HG02763 (cell line): ENCODE data around the gene RCCD1.
"Not testable (repeated sequence)": the region's sequence is repeated elsewhere in the genome, so short reads cannot be mapped to it uniquely, and the experiment has no call there.

Experiments
- ATAC-seq: cut with Tn5 transposase; IDR thresholded peaks from one replicate; pipeline ENCODE4 v1.9.1; 2021; ENCODE audit warnings: mild to moderate bottlenecking, moderate library complexity; ENCODE audit not compliant: unreplicated experiment

The RCCD1 gene

GRCh38 chr15:90954712-90955623 lies at the start of gene RCCD1:
Gene RCCD1 (plus strand): TSS chr15:90954884. CDS start chr15:90956735, 1,851 bp downstream.
- ATAC-seq: peak; percentile 91

DNA sequence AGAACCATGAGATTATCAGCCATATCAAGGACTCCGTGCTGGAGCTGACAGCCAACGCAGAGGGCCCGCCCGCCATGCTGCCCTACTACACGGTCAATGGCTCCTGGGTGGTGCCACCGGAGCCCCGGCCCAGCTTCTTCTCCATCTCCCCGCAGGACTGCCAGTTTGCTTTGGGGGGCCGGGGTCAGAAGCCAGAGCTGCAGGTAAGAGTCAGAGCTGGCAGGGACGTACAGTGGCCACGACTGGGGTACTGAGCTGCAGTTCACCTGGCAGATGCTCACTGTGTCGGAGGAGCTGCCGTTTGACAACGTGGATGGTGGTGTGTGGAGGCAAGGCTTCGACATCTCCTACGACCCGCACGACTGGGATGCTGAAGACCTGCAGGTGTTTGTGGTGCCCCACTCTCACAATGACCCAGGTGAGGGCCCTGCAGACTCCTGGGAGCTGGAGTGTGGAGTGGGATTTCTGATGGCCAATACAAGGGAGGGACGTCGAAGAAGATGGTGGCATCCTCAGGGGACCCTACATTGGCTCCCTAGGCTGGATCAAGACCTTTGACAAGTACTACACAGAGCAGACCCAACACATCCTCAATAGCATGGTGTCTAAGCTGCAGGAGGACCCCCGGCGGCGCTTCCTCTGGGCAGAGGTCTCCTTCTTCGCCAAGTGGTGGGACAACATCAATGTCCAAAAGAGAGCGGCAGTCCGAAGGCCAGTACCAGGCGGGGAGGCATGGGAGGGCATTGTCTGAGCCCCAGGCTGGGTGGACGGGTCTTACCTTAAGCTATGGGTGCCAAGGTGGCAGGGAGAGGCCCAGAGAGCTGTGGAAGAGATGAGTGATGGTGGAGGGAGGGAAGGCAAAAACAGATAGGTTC lies 49.1 kb upstream of the RCCD1 start:
- ATAC-seq: no peak

DNA sequence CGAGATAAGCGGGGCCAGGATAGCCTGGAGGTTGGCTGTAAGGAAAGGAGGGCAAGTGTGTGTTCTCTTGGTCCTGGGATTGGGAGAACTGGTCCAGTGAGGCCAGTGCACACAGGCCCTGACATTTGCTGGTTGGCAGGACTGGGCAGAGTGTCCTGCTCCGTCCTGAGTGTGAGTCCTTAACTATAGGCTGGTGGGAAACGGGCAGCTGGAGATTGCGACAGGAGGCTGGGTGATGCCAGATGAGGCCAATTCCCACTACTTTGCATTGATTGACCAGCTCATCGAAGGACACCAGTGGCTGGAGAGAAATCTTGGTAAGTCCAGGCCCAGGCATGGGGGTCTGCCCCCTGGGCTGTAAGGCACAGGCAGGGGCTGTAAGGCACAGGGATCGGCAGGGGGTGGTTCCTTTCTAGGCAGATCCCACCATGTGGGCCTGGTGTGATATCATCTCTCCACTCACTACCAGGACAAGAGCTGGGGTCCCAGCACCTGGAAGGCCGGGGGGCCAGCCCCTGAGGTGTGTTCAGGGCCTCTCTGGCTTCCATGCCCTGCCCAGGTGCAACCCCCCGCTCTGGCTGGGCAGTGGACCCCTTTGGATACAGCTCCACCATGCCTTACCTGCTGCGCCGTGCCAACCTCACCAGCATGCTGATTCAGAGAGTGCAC lies 48.4 kb upstream of the RCCD1 start:
- ATAC-seq: no peak

- no peak for ATAC-seq
These were observed 47.5 kb upstream of the RCCD1 start for GRCh38 chr15:90907051-90907660.

GRCh38 chr15:90907838-90908507 lies 46.7 kb upstream of the RCCD1 start:
- ATAC-seq: no peak

- not testable (repeated sequence) for ATAC-seq
These were observed 45.2 kb upstream of the RCCD1 start for GRCh38 chr15:90909449-90909848.

- ATAC-seq: no peak
These were observed 44.7 kb upstream of the RCCD1 start for GRCh38 chr15:90909976-90910375.

DNA sequence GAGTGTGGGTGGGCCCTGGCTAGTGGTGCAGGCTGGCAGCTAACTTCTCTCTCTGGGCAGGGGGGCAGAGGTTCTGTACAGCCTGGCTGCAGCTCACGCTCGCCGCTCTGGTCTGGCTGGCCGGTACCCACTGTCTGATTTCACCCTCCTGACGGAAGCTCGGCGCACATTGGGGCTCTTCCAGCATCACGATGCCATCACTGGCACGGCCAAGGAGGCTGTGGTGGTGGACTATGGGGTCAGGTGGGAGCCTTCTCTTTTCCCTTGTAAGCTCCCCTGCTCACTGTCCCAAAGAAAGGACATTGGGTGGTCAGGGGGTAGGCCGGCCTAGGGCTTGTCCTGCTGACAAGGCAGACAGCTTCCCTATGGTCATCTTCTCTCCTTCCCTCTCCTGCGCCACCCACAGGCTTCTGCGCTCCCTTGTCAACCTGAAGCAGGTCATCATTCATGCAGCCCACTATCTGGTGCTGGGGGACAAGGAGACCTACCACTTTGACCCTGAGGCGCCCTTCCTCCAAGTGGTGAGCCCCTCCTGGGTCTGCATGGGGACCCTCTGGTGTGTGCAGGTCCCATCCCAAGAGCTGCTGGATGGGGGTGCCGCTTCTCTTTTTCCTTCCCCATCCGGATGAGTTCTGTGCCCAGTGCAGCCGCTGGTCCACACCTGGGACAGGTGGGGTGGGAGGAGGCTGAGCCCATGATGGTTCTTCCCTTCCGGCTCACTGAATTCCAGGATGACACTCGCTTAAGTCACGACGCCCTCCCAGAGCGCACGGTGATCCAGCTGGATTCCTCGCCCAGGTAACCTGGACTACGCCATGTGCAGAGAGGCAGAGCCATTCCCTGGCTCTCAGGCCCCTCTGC lies 44.0 kb upstream of the RCCD1 start:
- no peak for ATAC-seq

DNA sequence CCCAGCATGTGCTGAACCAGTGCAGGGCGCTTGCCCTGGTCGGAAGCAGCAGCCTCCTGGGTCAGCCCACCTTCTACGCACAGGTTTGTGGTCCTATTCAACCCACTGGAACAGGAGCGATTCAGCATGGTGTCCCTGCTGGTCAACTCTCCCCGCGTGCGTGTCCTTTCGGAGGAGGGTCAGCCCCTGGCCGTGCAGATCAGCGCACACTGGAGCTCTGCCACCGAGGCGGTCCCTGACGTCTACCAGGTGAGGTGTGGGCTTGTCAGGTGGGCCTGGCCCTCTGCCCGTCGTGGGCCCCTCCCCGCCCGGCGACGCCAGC lies 43.4 kb upstream of the RCCD1 start:
- no peak for ATAC-seq

DNA sequence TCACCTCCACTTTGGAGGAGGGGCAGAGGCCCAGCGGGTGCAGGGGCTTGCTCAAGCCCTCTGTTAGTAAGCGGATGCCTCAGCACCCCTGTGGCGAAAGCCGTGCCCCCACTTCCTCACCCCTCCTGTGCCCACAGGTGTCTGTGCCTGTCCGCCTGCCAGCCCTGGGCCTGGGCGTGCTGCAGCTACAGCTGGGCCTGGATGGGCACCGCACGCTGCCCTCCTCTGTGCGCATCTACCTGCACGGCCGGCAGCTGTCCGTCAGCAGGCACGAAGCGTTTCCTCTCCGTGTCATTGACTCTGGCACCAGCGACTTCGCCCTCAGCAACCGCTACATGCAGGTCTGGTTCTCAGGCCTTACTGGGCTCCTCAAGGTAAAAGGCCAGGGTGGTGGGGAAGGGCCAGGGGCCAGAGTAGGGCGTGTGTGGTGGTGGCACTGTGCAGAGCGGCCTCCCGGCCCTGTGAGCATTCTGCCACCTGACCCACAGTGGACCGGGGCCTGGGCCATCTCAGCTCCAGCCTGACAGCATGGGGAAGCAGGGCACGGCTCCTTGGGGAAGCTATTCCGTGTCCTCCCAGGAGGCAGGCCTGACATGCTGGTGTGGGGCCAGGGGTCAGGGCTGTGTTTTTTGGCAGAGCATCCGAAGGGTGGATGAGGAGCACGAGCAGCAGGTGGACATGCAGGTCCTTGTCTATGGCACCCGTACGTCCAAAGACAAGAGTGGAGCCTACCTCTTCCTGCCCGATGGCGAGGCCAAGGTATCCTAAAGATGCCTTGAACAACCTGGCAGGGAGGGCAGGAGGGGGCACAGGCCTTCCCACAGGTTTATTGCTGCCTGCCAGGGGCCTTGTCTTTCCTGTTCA lies 42.5 kb upstream of the RCCD1 start:
- no peak for ATAC-seq

GRCh38 chr15:90912770-90913075 lies 42.0 kb upstream of the RCCD1 start:
- no peak for ATAC-seq

DNA sequence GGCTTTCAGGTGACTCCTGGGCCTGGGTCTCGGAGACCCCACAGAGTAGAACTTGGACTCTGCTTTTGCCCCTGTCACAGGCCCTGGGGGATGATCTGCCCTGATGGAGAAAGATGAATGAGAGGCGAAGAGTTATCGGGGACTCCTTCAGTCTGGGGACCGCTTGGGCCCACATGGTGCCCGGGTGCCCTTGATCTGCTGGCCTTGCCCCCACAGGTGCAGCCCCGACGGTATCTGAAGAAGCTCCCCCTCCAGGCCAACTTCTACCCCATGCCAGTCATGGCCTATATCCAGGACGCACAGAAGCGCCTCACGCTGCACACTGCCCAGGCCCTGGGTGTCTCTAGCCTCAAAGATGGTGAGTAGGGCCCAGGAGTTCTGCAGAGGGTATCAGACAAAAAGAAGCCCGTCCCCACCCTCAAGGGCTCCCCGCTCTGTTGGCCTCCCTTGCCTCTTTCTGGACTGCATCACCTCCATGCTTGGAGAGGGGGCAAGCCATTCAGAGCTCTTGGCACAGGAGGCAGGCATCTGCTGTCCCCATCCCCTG lies 41.2 kb upstream of the RCCD1 start:
- no peak for ATAC-seq

DNA sequence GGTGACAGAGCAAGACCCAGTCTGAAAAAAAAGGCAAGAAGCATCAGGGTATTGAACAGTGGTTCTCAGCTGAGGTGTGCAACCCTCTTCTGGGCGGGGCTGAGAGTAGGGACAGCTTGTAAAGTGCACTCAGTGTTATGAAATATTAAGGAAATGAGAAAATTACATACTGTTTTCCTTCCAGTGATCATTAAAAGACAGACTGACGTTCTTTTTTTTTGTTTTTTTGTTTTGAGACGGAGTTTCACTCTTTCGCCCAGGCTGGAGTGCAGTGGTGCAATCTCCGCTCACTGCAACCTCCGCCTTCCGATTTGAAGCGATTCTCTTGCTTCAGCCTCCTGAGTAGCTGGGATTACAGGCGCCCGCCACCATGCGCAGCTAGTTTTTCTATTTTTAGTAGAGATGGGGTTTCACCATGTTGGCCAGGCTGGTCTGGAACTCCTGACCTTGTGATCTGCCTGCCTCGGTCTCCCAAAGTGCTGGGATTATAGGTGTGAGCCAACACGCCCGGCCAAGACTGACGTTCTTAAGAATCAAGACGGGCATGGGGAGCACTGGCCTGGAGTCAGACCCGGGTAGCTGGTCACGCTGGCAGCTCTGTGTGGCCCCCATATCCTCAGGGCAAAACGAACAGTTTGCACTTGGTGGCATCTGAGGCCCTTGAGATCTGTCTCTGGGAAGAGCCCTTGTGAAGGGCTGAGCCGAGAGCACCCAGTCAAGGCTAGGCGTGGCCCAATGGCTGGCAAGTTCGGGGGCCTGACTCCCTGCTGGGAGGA lies 40.2 kb upstream of the RCCD1 start:
- no peak for ATAC-seq

DNA sequence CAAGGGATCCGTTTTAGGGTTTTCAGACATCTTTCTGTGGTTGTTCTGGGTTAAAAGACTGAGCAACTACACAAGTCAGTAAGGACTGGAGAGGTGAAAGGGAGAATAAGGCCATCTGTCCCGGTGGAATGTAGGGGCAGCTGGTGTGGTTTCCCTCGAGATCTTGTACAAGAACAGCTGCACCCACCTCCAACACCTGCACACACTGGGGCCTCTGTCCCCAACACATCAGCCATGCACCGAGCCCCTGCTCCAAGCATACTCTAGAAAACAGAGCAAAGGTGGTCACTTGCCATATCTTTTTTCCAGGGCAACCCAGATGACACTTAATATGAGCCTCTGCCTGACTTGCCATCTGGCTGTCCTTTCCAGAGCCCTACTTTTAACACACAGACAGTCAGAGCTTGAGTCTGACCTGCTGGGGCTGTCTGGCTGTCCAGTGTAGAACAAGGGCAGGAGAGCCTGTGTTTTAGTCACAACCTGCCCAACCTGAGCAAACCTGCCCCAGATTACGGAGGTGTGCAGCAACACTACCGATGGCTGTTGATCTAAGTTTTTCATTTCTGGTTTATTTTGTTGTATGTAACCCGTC lies 39.4 kb upstream of the RCCD1 start:
- ATAC-seq: no peak

- no peak for ATAC-seq
These were observed 38.8 kb upstream of the RCCD1 start for GRCh38 chr15:90915808-90916440.

GRCh38 chr15:90916461-90916860 lies 38.2 kb upstream of the RCCD1 start:
- no peak for ATAC-seq

DNA sequence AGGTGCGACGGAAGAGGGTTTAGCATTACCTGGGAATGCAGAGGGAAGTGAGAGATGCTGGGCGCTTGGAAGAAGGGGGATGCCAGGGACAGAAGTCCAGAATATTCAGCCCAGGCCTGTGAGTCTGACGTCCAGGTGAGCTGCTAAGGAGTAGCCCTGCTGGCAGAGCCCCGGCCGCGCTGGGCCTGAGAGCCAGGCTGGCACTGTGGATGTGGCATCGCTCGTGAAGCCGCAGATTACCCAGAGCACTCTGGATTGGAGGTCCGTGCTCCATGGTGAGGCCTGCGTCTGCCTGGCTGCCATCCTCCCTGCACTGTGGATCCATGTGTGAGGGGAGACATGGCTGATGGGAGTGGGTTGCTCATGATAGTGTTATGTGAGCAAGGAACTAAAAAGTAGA lies 37.1 kb upstream of the RCCD1 start:
- ATAC-seq: no peak
